SKM-1 (cell line): Measurements from ENCODE around the gene CLEC4G.
A peak's percentile ranks its signal among the peaks of the same experiment; 100 is the strongest.

ENCODE experiments used
- DNase-seq: peaks from one replicate; lab custom pipeline; 2025; ENCODE audit not compliant: unreplicated experiment; lab: John Stamatoyannopoulos, UW

Gene CLEC4G

GRCh38 chr19:7729831-7730285, 2.1 kb downstream of the CLEC4G start:
- DNase-seq, result no peak

GRCh38 chr19:7729211-7729610, 2.7 kb downstream of the CLEC4G start:
- no peak for DNase-seq

- no peak for DNase-seq
Measured at GRCh38 chr19:7725791-7726190, 6.1 kb downstream of the CLEC4G start.

GRCh38 chr19:7722231-7722651, 9.7 kb downstream of the CLEC4G start:
- DNase-seq, result no peak

- DNase-seq, result no peak
Measured at GRCh38 chr19:7720351-7720750, 11.6 kb downstream of the CLEC4G start.

- DNase-seq, result no peak
Measured at GRCh38 chr19:7718668-7719067, 13.2 kb downstream of the CLEC4G start.

- no peak for DNase-seq
Measured at GRCh38 chr19:7716762-7717161, 15.1 kb downstream of the CLEC4G start.

GRCh38 chr19:7715671-7716070, 16.2 kb downstream of the CLEC4G start:
- DNase-seq, result no peak

- DNase-seq, result no peak
Measured at GRCh38 chr19:7710616-7711015, 21.3 kb downstream of the CLEC4G start.

- no peak for DNase-seq
Measured at GRCh38 chr19:7709932-7710460, 21.9 kb downstream of the CLEC4G start.

GRCh38 chr19:7706955-7707456, 24.9 kb downstream of the CLEC4G start:
- no peak for DNase-seq

- DNase-seq, result no peak
Measured at GRCh38 chr19:7706188-7706954, 25.5 kb downstream of the CLEC4G start.

- DNase-seq, result peak; percentile 90
Measured at GRCh38 chr19:7705387-7706187, 26.3 kb downstream of the CLEC4G start.

- no peak for DNase-seq
Measured at GRCh38 chr19:7704280-7705060, 27.4 kb downstream of the CLEC4G start.

GRCh38 chr19:7703332-7703731, 28.6 kb downstream of the CLEC4G start:
- DNase-seq, result no peak

GRCh38 chr19:7701654-7702457, 30.1 kb downstream of the CLEC4G start, which contains the start of gene FCER2:
TSS of gene FCER2 (minus strand) at chr19:7702131. CDS start at chr19:7699760, 2,371 bp downstream.
- DNase-seq, result no peak

- DNase-seq, result no peak
Measured at GRCh38 chr19:7701049-7701653, 30.8 kb downstream of the CLEC4G start.

GRCh38 chr19:7699417-7700401, 32.2 kb downstream of the CLEC4G start:
- DNase-seq, result no peak
